HG02610 (cell line): ENCODE data around the gene ST6GALNAC3.

ENCODE experiments used
- ATAC-seq: cut with Tn5 transposase; IDR thresholded peaks from one replicate; pipeline ENCODE4 v1.9.1; 2021; ENCODE audit warnings: mild to moderate bottlenecking, moderate library complexity; ENCODE audit not compliant: unreplicated experiment

ST6GALNAC3 gene

GRCh38 chr1:76491737-76492136 is 417.2 kb downstream of the ST6GALNAC3 start:
- no peak for ATAC-seq

DNA sequence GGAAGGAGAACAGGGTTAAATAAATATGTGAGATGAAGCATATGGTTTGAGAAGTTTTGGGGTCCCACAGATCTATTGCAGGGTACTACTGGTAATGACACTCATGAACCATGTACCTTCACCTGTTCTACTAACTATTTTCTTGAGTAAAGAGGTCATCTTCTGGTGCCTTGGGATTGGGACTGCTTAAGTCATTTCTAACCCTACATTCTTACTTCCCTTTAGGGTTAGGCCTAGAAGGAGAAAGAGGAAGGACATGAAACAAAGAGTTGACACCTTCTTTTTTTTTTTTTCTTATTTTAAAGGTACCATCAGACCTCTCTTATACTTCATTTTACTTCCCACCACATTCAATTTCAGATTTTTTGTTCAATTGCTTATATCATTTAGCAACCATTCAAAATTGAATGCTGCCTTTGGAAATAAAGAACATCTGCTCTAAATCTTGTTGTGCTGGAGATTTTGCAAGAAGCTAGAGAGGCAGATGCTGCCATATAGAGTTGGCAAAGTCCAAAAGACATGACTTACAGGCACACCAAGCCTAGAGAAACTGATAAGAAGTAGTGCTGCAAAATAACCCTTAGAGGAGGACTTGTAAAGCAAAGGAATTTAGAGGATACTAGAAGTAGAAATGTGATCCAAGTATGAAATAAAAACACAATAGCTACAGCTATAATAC is 418.3 kb downstream of the ST6GALNAC3 start:
- ATAC-seq, result no peak

- ATAC-seq, result peak; percentile 98
Observed at GRCh38 chr1:76494807-76495206, 420.3 kb downstream of the ST6GALNAC3 start.

DNA sequence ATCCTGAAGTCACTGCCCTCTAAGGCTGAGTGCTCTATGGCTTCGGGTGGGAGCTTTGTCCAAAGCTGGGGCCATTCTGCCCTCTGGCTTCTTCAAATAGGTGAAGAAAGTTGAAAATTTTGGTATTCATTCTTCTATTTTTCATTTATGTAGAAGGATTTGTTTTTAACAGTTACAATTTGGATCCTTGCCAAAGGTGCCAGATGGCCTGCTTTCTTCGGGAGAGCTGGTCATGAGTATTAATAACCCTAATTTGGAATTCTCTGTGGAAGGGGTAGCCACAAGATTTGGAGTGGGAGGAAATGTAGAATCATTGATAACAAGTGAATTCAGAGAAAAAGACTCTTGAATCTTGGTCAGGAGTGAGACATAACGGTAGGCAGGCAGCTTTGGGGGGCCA is 422.3 kb downstream of the ST6GALNAC3 start:
- no peak for ATAC-seq

DNA sequence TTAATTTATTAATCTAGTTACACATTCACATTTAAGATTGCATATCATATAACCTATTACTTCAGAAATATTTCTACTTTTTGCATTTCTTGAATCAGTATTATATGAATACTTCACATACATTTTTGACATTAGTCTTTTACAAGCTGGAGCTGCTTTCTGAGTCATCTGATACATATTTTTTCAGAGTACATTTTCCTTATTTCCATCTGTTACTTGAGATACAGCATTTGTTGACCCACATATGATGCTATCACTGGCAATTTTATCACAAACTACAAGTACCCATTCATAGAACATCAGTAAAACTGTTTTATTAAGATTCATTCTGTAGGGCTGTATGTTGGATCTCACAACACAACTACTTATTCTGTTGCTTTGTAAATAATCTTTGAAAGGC is 425.6 kb downstream of the ST6GALNAC3 start:
- ATAC-seq, result no peak

- no peak for ATAC-seq
Observed at GRCh38 chr1:76501136-76501535, 426.6 kb downstream of the ST6GALNAC3 start.

DNA sequence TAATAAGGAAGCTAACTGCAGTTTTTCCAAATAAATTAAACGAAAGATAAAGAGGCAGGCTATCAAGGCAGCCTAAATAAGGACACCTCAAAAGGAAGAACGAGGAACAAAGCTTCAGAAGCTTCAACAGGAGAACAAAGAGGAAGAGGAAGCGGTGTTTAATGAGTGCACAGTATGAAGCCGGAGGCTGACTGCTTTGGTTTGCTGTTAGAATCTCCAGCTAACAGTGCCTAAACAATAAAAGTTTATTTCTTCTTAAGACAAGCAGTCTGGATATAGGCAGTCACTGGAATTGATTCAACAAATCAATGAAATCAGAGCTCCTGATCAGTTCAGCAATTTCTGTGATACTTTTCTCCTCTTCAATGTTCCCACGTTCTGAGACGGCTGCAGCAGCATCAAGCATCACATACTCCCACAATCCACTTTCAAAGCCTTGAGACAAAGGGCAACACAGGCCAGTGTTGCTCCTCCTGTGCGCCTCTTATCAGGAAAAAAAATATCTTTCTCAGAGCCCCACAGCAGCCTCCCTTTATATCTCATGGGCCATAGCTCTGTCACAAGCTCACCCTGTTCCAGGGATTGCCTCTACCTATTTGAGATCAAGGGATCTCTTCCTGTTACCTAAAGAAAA is 427.2 kb downstream of the ST6GALNAC3 start:
- no peak for ATAC-seq

GRCh38 chr1:76503100-76503499 is 428.6 kb downstream of the ST6GALNAC3 start:
- no peak for ATAC-seq

- no peak for ATAC-seq
Observed at GRCh38 chr1:76503736-76504135, 429.2 kb downstream of the ST6GALNAC3 start.

DNA sequence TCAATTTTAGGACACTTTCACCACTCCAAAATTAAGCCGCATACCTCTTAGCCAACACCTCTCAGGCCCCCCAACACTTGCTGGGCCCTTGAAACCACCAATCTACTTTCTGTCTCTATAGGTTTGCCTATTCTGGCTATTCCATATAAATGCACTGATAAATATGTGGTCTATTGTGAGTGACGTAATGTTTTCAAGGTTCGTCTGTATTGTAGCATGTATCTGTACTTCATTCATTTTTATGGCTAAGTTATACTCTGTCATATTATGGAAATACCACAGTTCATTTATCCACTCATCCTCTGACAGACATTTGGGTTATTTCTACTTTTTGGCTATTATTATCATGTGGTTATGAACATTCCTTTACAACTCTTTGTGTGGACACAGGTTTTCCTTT is 432.8 kb downstream of the ST6GALNAC3 start:
- no peak for ATAC-seq

GRCh38 chr1:76508871-76509270 is 434.3 kb downstream of the ST6GALNAC3 start:
- ATAC-seq, result no peak

GRCh38 chr1:76510672-76511557 is 436.4 kb downstream of the ST6GALNAC3 start:
- ATAC-seq, result no peak

- ATAC-seq, result no peak
Observed at GRCh38 chr1:76511558-76512179, 437.1 kb downstream of the ST6GALNAC3 start.

DNA sequence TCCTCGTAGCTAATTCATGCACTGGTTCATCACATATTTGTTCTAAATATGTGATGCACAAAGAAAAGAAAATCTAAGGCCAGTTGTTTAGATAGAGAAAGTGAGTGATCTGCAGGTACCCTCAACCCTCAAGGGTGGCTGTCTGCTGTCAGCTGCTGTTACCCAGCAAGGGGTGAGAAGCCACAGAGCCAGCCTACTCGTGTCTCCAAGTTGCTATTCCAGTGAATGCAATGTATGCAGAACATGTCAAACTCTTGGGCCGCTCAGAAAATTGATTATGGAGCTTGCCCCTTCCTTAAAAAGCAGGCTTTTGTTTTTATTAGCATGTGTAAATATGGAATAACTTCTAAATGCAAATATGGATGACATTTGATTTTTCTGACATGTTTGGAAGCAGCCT is 456.4 kb downstream of the ST6GALNAC3 start:
- no peak for ATAC-seq

GRCh38 chr1:76541618-76542017 is 467.1 kb downstream of the ST6GALNAC3 start:
- no peak for ATAC-seq

DNA sequence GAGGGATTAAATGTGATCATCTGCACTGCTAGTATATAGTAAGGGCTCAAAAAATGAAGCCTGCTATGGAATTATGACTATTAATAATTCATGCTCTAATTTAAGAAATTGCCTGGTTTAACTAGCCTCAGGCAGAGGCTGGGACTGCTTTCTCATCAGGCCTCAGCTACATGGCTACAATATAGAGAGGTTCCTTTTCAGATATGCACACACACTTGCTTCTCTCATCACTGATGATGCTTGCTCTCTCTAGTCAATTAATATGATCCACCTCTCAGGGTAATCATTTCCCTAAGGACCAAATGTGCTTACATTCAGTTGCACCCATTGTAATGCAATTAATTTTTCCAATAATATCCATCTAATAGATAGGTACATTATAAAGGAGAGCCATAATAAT is 467.8 kb downstream of the ST6GALNAC3 start:
- no peak for ATAC-seq

DNA sequence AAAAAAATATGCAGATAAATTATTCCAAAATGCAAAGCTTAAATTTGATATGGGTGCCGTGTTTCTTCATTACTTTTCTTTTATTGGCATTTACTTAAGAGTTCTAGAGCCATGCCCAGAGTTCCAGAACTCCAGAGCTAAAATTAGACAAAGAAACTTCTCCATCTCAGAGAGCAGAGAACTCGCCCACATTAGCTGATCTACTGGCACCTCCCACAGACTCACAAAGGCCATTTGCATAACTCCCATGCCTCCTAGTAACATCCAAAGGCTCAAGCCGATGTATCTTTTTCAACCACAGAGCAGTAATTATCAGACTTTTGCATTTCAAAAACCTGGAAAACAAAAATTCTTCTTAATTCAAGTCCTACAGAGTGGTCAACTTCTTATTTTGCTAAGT is 468.9 kb downstream of the ST6GALNAC3 start:
- no peak for ATAC-seq

GRCh38 chr1:76546354-76546933 is 471.9 kb downstream of the ST6GALNAC3 start:
- no peak for ATAC-seq

DNA sequence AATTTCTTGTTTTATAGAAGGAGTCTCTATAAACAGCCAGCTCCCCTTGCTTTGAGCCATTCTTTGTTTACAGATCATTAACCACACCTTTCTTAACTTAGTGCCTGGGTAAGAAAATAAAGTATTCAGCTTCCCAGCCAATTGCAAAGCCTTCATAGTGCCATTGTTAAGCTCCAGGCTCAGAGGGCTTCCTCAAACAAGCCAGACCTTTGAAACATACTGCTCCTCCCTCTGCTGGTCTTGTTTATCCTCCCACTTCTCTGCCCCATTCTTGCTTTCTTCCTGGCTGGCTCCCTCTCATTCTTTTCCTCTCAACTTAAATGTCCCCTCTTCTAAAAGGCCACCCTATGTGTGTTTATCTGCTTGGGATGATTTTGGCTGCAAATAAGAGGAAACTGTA is 473.4 kb downstream of the ST6GALNAC3 start:
- ATAC-seq, result no peak

DNA sequence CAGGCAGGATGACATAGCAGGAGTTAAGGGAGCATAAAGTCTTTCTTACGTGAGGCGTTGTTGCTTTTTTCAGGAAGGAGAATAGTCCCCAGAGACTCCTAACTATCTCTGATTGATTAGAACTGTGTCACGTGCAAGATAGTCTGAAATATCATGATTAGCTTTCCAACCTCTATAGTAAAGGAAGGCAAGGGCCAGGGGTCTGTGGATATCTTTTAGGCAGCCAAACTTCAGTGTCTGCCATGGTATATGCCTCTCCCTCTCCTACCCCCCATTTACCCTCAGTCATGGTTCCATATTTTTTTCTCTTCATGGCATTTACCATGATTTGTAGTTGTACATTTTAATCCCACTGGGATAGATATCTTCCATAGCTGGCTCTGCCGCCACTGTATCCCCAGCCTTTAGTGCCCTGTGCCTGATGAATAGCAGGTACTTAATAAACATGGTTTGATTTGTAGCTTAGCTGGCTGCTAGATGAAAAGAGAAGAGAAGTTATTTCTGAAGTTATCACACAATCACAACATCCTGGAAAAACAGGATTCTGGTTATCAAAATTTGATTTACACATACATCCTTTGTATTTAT is 474.1 kb downstream of the ST6GALNAC3 start:
- ATAC-seq, result no peak

DNA sequence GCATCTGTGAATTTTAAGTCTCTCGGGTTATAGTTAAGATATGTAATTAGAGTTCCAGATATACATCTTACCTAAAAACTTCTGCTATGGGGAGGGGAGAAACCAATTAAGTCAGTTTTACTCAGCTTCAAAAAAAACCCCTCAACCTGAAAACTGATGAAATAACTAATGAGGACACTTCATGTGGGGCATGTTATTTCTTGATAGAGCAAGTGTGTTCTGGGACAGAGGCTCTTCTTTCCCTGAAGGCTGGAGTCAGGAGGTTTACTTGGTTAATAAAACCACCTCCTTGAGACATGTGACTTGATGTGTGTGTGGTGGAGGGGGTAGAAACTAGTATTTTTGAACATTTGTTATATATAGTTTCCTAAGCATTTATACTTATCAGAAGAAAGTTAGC is 479.7 kb downstream of the ST6GALNAC3 start:
- no peak for ATAC-seq
